Adrenal gland (tissue), 5 donors: ENCODE measurements around the gene VKORC1.

Experiments
- POLR2A ChIP-seq, 2 donors: fragments of 450-650 bp; IDR thresholded peaks; one replicate each; pipeline ENCODE4 v1.6.1; 2017; ENCODE audit warnings: antibody characterized with exemption in 2 of 2, mild to moderate bottlenecking in 2 of 2, moderate library complexity in 1 of 2
- TF ChIP-seq, protein P1 (sequence below), 6 experiments: fragments of 450-650 bp in 4 of 6; fragments of 200-600 bp in 2 of 6; sonication (generic) in 1 of 6; IDR thresholded peaks; 1 replicate in 5 of 6; 2 replicates in 1 of 6; pipeline versions ENCODE4 v1.5.1 to v1.8.0; 2016 to 2021; ENCODE audit warnings: antibody characterized with exemption in 6 of 6, mild to moderate bottlenecking in 2 of 6, moderate library complexity in 1 of 6
- donor health status: DM: no; HTN: no; CAD: no.

GRCh38 chr16:31107465-31107867 lies 12.9 kb upstream of the VKORC1 start:
- TF ChIP-seq, protein P1, sequence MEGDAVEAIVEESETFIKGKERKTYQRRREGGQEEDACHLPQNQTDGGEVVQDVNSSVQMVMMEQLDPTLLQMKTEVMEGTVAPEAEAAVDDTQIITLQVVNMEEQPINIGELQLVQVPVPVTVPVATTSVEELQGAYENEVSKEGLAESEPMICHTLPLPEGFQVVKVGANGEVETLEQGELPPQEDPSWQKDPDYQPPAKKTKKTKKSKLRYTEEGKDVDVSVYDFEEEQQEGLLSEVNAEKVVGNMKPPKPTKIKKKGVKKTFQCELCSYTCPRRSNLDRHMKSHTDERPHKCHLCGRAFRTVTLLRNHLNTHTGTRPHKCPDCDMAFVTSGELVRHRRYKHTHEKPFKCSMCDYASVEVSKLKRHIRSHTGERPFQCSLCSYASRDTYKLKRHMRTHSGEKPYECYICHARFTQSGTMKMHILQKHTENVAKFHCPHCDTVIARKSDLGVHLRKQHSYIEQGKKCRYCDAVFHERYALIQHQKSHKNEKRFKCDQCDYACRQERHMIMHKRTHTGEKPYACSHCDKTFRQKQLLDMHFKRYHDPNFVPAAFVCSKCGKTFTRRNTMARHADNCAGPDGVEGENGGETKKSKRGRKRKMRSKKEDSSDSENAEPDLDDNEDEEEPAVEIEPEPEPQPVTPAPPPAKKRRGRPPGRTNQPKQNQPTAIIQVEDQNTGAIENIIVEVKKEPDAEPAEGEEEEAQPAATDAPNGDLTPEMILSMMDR (IDR thresholded peaks at IDR 0.05): no peak
- TF ChIP-seq POLR2A (IDR thresholded peaks at IDR 0.05): no peak
